HG02870 (cell line): ENCODE results near the gene RABGEF1.
A peak's percentile ranks its signal among the peaks of the same experiment; 100 is the strongest.
"Not testable (repeated sequence)": the region's sequence is repeated elsewhere in the genome, so short reads cannot be mapped to it uniquely, and the experiment has no call there.

ENCODE experiments used
- ATAC-seq: cut with Tn5 transposase; IDR thresholded peaks from one replicate; pipeline ENCODE4 v1.9.1; 2021; ENCODE audit warnings: mild to moderate bottlenecking, moderate library complexity; ENCODE audit not compliant: unreplicated experiment

Gene RABGEF1

GRCh38 chr7:66734006-66734405, 6.5 kb upstream of the RABGEF1 start:
- no peak for ATAC-seq

GRCh38 chr7:66735154-66735553, 5.4 kb upstream of the RABGEF1 start:
- no peak for ATAC-seq

GRCh38 chr7:66735850-66736249, 4.7 kb upstream of the RABGEF1 start:
- ATAC-seq: no peak

GRCh38 chr7:66736892-66737291, 3.6 kb upstream of the RABGEF1 start:
- ATAC-seq: no peak

DNA sequence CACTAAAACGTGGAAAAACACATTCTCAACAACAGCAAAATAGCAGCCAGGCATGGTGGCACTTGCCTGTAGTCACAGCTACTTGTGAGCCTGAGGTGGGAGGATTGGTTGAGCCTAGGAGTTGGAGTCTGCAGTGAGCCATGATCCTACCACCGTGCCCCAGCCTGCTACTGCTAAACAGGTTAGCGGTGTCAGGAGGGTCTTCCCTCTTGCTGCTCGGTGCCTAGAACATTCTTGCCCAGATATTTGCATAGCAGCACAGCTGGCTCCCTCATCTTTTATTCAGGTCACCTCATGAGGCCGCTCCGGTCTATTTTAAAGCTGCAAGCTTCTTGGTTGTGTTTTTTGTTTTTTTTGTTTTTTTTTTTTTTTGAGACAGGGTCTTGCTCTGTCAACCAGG, 2.9 kb upstream of the RABGEF1 start:
- no peak for ATAC-seq

GRCh38 chr7:66739477-66739876, 1.1 kb upstream of the RABGEF1 start:
- ATAC-seq: no peak

- ATAC-seq: peak; percentile 0
Observed at GRCh38 chr7:66739953-66740301, 606 bp upstream of the RABGEF1 start.

GRCh38 chr7:66740980-66741709, 612 bp downstream of the RABGEF1 start:
- peak; percentile 39 for ATAC-seq

DNA sequence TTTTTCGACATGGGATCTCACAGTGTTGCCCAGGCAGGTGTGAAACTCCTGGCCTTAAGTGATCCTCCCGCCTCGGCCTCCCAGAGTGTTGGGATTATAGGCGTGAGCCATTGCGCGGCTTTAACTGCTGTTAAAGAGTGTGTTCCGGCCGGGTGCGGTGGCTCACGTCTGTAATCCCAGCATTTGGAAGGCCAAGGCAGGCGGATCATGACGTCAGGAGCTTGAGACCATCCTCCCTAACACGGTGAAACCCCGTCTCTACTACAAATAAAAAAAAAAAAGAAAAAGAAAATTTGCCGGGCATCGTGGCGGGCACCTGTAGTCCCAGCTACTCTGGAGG, 1.1 kb downstream of the RABGEF1 start:
- no peak for ATAC-seq

DNA sequence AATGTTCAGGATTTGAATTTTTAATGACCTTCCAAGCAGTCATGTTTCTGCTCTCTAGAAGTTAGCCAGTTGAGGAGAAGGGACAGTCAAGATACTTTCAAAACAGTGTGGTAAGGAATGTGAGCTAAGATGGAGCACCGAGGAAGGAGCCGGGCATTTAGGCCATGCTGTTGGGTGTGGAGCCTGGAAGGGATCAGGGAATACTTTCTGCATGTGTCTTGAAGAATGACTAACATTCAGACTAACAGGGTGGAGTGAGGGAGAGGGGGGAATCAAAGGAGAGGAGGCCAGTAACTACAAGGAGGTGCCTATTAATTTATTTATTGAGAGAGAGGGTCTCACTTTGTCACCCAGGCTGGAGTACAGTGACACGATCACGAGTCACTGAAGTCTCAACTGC, 1.8 kb downstream of the RABGEF1 start:
- not testable (repeated sequence) for ATAC-seq

- ATAC-seq: no peak
Observed at GRCh38 chr7:66743920-66744319, 3.4 kb downstream of the RABGEF1 start.

- no peak for ATAC-seq
Observed at GRCh38 chr7:66747385-66747784, 6.9 kb downstream of the RABGEF1 start.

- ATAC-seq: no peak
Observed at GRCh38 chr7:66747881-66748511, 7.5 kb downstream of the RABGEF1 start.

GRCh38 chr7:66748791-66749190, 8.3 kb downstream of the RABGEF1 start:
- ATAC-seq: no peak

GRCh38 chr7:66751945-66752344, 11.4 kb downstream of the RABGEF1 start:
- no peak for ATAC-seq

DNA sequence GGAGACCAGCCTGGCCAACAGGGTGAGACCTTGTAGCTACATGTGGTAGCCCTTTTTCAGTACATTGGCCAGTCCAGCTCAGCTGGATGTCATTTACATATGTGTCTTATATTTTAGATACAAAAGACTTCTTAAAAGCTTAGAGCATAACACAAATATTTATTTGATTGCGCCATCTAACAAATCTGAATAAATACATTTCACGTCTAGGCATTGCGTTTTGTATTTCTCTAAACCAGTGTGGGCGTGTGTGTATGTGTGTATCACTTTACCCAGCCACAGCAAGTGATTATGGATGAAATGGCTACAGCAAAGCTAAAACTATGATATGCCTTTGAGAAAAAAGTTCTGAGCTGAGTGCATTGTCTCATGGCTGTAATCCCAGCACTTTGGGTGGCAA, 14.0 kb downstream of the RABGEF1 start:
- no peak for ATAC-seq

GRCh38 chr7:66755059-66755458, 14.5 kb downstream of the RABGEF1 start:
- ATAC-seq: not testable (repeated sequence)

DNA sequence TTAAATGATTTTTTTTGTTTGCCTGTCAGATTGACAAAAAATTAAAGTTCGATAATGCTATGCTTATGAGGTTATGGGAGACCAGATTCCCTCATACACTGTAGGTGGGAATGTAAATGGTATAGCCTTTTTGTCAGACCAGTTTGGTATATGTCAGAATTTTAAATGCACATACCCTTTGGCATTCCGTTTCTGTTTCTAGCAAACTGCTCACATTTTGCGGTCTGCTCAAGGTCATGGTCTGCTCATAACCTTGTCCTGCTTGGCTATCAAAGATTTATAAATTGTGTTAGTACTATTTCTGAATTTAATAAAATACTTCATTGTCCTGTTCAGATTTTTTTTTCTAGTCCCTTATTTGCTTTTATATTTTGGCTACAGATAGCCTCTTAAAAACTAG, 15.7 kb downstream of the RABGEF1 start:
- ATAC-seq: not testable (repeated sequence)

GRCh38 chr7:66756889-66757288, 16.4 kb downstream of the RABGEF1 start:
- ATAC-seq: no peak

GRCh38 chr7:66757939-66758338, 17.4 kb downstream of the RABGEF1 start:
- no peak for ATAC-seq

DNA sequence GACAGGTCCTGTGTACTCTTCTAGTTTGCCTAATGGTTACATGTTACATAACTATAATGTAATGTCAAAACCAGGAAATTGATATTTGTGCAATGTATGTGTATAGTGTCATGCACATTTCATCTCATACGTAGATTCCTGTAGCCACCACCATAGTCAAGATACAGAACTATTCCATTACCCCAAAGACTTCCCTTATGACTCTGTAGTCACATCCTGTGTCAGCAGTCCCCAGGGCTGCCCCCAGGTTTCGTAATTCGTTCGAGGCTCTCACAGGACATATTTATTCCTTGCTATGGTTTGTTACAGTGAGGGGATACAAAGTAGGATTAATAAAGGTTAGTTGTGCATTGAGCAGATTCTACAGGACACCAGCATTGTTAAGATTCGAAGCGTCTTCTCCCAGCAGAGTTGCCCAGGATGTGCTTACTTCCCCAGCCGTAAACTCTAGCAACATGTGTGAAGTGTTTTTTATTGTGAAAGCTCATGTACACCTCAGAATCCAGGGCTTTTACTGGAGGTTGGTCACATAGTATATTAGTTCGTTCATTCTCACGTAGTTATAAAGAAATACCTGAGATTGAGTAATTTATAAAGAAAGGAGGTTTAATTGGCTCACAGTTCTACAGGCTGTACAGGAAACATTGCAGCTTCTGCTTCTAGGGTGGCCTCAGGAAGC, 18.6 kb downstream of the RABGEF1 start:
- ATAC-seq: peak; percentile 90

GRCh38 chr7:66763183-66763582, 22.6 kb downstream of the RABGEF1 start:
- not testable (repeated sequence) for ATAC-seq
